Thyroid gland (tissue), 4 donors: ENCODE measurements around the gene KIAA1549. TPM values are rescaled to one million over a fixed set of nuclear protein-coding genes. Genes with fewer than 3 reads are reported as not detected.

ENCODE experiments used
- DNase-seq, 2 donors: peaks; one replicate each; pipeline ENCODE4 v3.0.0-alpha.2; 2019
- H3K27ac ChIP-seq, 3 donors: fragments of 200-600 bp; sonication (generic); 1 replicate in 2 of 3; 2 replicates in 1 of 3; pipeline ENCODE4 v1.5.1; 2016 to 2019; ENCODE audit warnings: mild to moderate bottlenecking in 1 of 3, moderate library complexity in 1 of 3
- H3K27me3 ChIP-seq: fragments of 200-600 bp; sonication (generic); one replicate; pipeline ENCODE4 v1.5.1; 2019
- H3K36me3 ChIP-seq, 2 donors: fragments of 200-600 bp; sonication (generic); one replicate each; pipeline ENCODE4 v1.5.1; 2016 to 2019
- H3K4me1 ChIP-seq, 2 donors: fragments of 200-600 bp; sonication (generic); one replicate each; pipeline ENCODE4 v1.5.1; 2017 to 2019
- H3K4me3 ChIP-seq, 3 donors: fragments of 200-600 bp; sonication (generic); replicated peaks in 1 of 3; 1 replicate in 2 of 3; 2 replicates in 1 of 3; pipeline ENCODE4 v1.5.1; 2016; ENCODE audit warnings: mild to moderate bottlenecking in 1 of 3
- H3K9me3 ChIP-seq: fragments of 200-600 bp; sonication (generic); one replicate; pipeline ENCODE4 v1.5.1; 2017
- CTCF ChIP-seq, 6 experiments: fragments of 200-600 bp in 3 of 6; fragments of 450-650 bp in 3 of 6; sonication (generic) in 3 of 6; IDR thresholded peaks; one replicate each; pipeline ENCODE4 v1.5.1; 2016 to 2019; ENCODE audit warnings: antibody characterized with exemption in 6 of 6, mild to moderate bottlenecking in 2 of 6, inconsistent platforms in 1 of 6, moderate library complexity in 1 of 6
- POLR2A ChIP-seq, 2 donors: fragments of 450-650 bp; IDR thresholded peaks; one replicate each; pipeline ENCODE4 v1.6.1; 2017; ENCODE audit warnings: antibody characterized with exemption in 2 of 2, mild to moderate bottlenecking in 2 of 2, moderate library complexity in 1 of 2
- WGBS, 2 donors: methylation state at CpG; one replicate each; pipeline ENCODE4 v1.1.5; 2017; 5-methylcytosine and 5-hydroxymethylcytosine counted together
- intact Hi-C: fragments of 100-400 bp; cut with DNase I; formaldehyde crosslinking; loops from one replicate; pipeline ENCODE4 v1.15.1; 2023
- total RNA-seq, 4 donors: library from RNA; depleted of rRNA; stranded (reverse); fragments of >200 nt; gene quantifications; one replicate each; pipeline ENCODE4 v1.2.3, GENCODE V29; 2016

The KIAA1549 gene
- total RNA-seq, 4 donors from 2014 or later, result 1.2 to 3.9 (median 2.6) TPM

GRCh38 chr7:138898255-138898654 is 82.9 kb downstream of the KIAA1549 start:
- TF ChIP-seq CTCF (IDR thresholded peaks at IDR 0.05) (no peak), POLR2A (IDR thresholded peaks at IDR 0.05) (no peak)
- intact Hi-C loops, result no loop called here
- 63 to 72% methylated on average over 3 of the region's 3 CpGs for WGBS, 2 donors

GRCh38 chr7:138895679-138896078 is 85.5 kb downstream of the KIAA1549 start:
- WGBS, 2 donors, result 87 to 89% methylated on average over 7 of the region's 7 CpGs
- Histone ChIP-seq H3K27me3 (no peaks in the 10 kb centered on the region), H3K9me3 (no peaks in the 10 kb centered on the region), H3K4me3 (no peak overlapping the region), H3K4me1 (no peaks in the 10 kb centered on the region), H3K27ac (no peak overlapping the region), H3K36me3 (no peaks in the 10 kb centered on the region)
- no peak for TF ChIP-seq POLR2A (IDR thresholded peaks at IDR 0.05)
- TF ChIP-seq CTCF (IDR thresholded peaks at IDR 0.05), result no peak
- intact Hi-C loops, result no loop called here
- no peak for DNase-seq

More at GRCh38 chr7:138898255-138898654, 82.9 kb downstream of the KIAA1549 start:
- Histone ChIP-seq H3K4me3 (no peak overlapping the region), H3K9me3 (no peaks in the 10 kb centered on the region), H3K27me3 (no peaks in the 10 kb centered on the region), H3K4me1 (no peaks in the 10 kb centered on the region), H3K27ac (no peak overlapping the region), H3K36me3 (no peaks in the 10 kb centered on the region)
- DNase-seq, result no peak

GRCh38 chr7:138893258-138893657 is 87.9 kb downstream of the KIAA1549 start:
- Histone ChIP-seq H3K27me3 (no peaks in the 10 kb centered on the region), H3K36me3 (no peaks in the 10 kb centered on the region), H3K4me1 (no peaks in the 10 kb centered on the region), H3K4me3 (no peak overlapping the region), H3K9me3 (no peaks in the 10 kb centered on the region), H3K27ac (no peak overlapping the region)
- intact Hi-C loops, result no loop called here
- no peak for TF ChIP-seq CTCF (IDR thresholded peaks at IDR 0.05)
- no peak for TF ChIP-seq POLR2A (IDR thresholded peaks at IDR 0.05)
- WGBS, 2 donors, result 83 to 93% methylated on average over 4 of the region's 4 CpGs
- DNase-seq, result no peak

- H3K27ac ChIP-seq, result no peak overlapping the region
- intact Hi-C loops, result no loop called here
- no peak for DNase-seq
- H3K36me3 ChIP-seq, result no peaks in the 10 kb centered on the region
- no peaks in the 10 kb centered on the region for H3K27me3 ChIP-seq
- 88 to 93% methylated on average over 5 of the region's 5 CpGs for WGBS, 2 donors
- H3K4me1 ChIP-seq, result no peaks in the 10 kb centered on the region
- H3K4me3 ChIP-seq, result no peak overlapping the region
- no peak for TF ChIP-seq CTCF (IDR thresholded peaks at IDR 0.05)
- no peak for TF ChIP-seq POLR2A (IDR thresholded peaks at IDR 0.05)
- H3K9me3 ChIP-seq, result no peaks in the 10 kb centered on the region
Measured at GRCh38 chr7:138892812-138893211, 88.4 kb downstream of the KIAA1549 start.

- H3K36me3 ChIP-seq, result no peaks in the 10 kb centered on the region
- no peaks in the 10 kb centered on the region for H3K4me1 ChIP-seq
- H3K27ac ChIP-seq, result no peak overlapping the region
- H3K9me3 ChIP-seq, result no peaks in the 10 kb centered on the region
- 91% methylated on average over 3 of the region's 3 CpGs for WGBS, 2 donors
- H3K27me3 ChIP-seq, result no peaks in the 10 kb centered on the region
- no peak overlapping the region for H3K4me3 ChIP-seq
- TF ChIP-seq CTCF (IDR thresholded peaks at IDR 0.05) (no peak), POLR2A (IDR thresholded peaks at IDR 0.05) (no peak)
- no peak for DNase-seq
- intact Hi-C loops, result no loop called here
Measured at GRCh38 chr7:138892006-138892630, 89.1 kb downstream of the KIAA1549 start.
